HepG2 (cell line): ENCODE measurements around the gene SMIM41. TPM values are rescaled to one million over a fixed set of nuclear protein-coding genes. Genes with fewer than 3 reads are reported as not detected.
"Not testable (repeated sequence)": the region's sequence is repeated elsewhere in the genome, so short reads cannot be mapped to it uniquely, and the experiment has no call there.

Source experiments
- ATAC-seq: fragments of 200-7000 bp; cut with Tn5 transposase; 3 replicates; pipeline ENCODE4 v1.9.1; 2020; ENCODE audit warnings: mild to moderate bottlenecking, moderate library complexity
- BruUV-seq: library from RNA; stranded (reverse); fragments of 400-500 nt; replicated peaks from 2 replicates; lab custom pipeline; 2021; lab: Mats Ljungman, UMichigan
- CTCF ChIA-PET: fragments of 300-600 bp; formaldehyde crosslinking; extraction: SDS; loops from one replicate; lab custom pipeline; 2021; ENCODE audit warnings: low total read pairs, inconsistent platforms, low intra/inter-chr PET ratio; lab: Yijun Ruan, JAX
- POLR2A ChIA-PET: fragments of 350-600 bp; sonication (Branson Sonifier 250); formaldehyde crosslinking; loops from one replicate; lab custom pipeline; 2020; ENCODE audit warnings: antibody characterized with exemption, inconsistent platforms; lab: Yijun Ruan, JAX
- DNase-seq: peaks from one replicate; pipeline ENCODE4 v3.0.0-alpha.2; 2015; ENCODE audit warnings: low spot score
- FAIRE-seq: peaks from 3 replicates; lab custom pipeline; 2011; peaks lifted over from hg19 to GRCh38; lab: Jason Lieb, UNC
- H2AFZ ChIP-seq: one replicate; pipeline ENCODE4 v1.6.1; 2011; ENCODE audit warnings: low read length, inconsistent platforms
- H3K27ac ChIP-seq: fragments of 300-600 bp; 3 replicates; pipeline ENCODE4 v1.8.0; 2011; ENCODE audit warnings: mixed run types, mild to moderate bottlenecking, mixed read lengths, low read length, inconsistent platforms; ENCODE audit not compliant: insufficient read depth; ENCODE audit errors: extremely low read length
- H3K27me3 ChIP-seq, 2 experiments: fragments of 200-600 bp in 1 of 2; 2 replicates in 1 of 2; 3 replicates in 1 of 2; pipeline versions ENCODE4 v1.6.0 to v1.8.0; 2011; ENCODE audit warnings: low read length in 2 of 2, mild to moderate bottlenecking in 2 of 2, moderate library complexity in 2 of 2, inconsistent platforms in 1 of 2; ENCODE audit not compliant: insufficient read depth in 2 of 2, control insufficient read depth in 1 of 2
- H3K36me3 ChIP-seq, 2 experiments: fragments of 200-600 bp in 1 of 2; replicated peaks in 1 of 2; 2 replicates in 1 of 2; 3 replicates in 1 of 2; pipeline versions ENCODE4 v1.5.1 to v1.8.0; 2011; ENCODE audit warnings: low read length in 2 of 2, inconsistent platforms in 1 of 2; ENCODE audit not compliant: insufficient read depth in 2 of 2, control insufficient read depth in 1 of 2
- H3K4me1 ChIP-seq: 2 replicates; pipeline ENCODE4 v1.5.1; 2012; ENCODE audit warnings: low read length, inconsistent platforms; ENCODE audit not compliant: insufficient read depth
- H3K4me2 ChIP-seq: 2 replicates; pipeline ENCODE4 v1.6.0; 2011; ENCODE audit warnings: low read depth, low read length, inconsistent platforms
- H3K4me3 ChIP-seq, 3 experiments: fragments of 200-600 bp in 1 of 3; sonication (generic), shearing (Covaris generic) in 1 of 3; replicated peaks in 1 of 3; 2 replicates each; pipeline ENCODE4 v1.5.1; 2011 to 2016; ENCODE audit warnings: low read length in 3 of 3, inconsistent platforms in 2 of 3, low read depth in 2 of 3, mild to moderate bottlenecking in 2 of 3, control low read depth in 1 of 3, mixed read lengths in 1 of 3; ENCODE audit not compliant: insufficient read depth in 1 of 3
- H3K79me2 ChIP-seq: one replicate; pipeline ENCODE4 v1.6.1; 2011; ENCODE audit warnings: low read length, inconsistent platforms; ENCODE audit not compliant: insufficient read depth
- H3K9ac ChIP-seq: 2 replicates; pipeline ENCODE4 v1.6.0; 2011; ENCODE audit warnings: mild to moderate bottlenecking, low read depth, low read length, inconsistent platforms; ENCODE audit not compliant: insufficient read depth
- H3K9me3 ChIP-seq: 2 replicates; pipeline ENCODE4 v1.5.1; 2012; ENCODE audit warnings: mild to moderate bottlenecking, low read length
- H4K20me1 ChIP-seq: 2 replicates; pipeline ENCODE4 v1.6.0; 2011; ENCODE audit warnings: inconsistent platforms, mild to moderate bottlenecking, low read length, moderate library complexity; ENCODE audit not compliant: insufficient read depth
- ARID4A ChIP-seq: sonication (generic); formaldehyde crosslinking; IDR thresholded peaks from 2 replicates; pipeline ENCODE4 v1.5.0; 2020; ENCODE audit warnings: mild to moderate bottlenecking, missing genetic modification reagents, borderline replicate concordance
- HNF4A ChIP-seq: sonication (generic); formaldehyde crosslinking; IDR thresholded peaks from 2 replicates; pipeline ENCODE4 v1.4.0; 2020; ENCODE audit warnings: missing genetic modification reagents
- POLR2AphosphoS2 ChIP-seq: IDR thresholded peaks from 2 replicates; pipeline ENCODE4 v1.6.1; 2011; ENCODE audit warnings: low read depth, low read length, improper control_type of control experiment
- WGBS: methylation state at CpG from one replicate; pipeline ENCODE4 v1.1.6; 2017; ENCODE audit warnings: low lambda C conversion rate; 5-methylcytosine and 5-hydroxymethylcytosine counted together
- in situ Hi-C: cut with HindIII; loops from 2 replicates; pipeline ENCODE4 v1.10.0; 2017; ENCODE audit warnings: low pct_unique_long_range_greater_than_20kb; ENCODE audit not compliant: extremely low pct_ligation_motif_present
- intact Hi-C: fragments of 100-400 bp; cut with micrococcal nuclease; formaldehyde crosslinking; loops from one replicate; pipeline ENCODE4 v1.10.0; 2022; ENCODE audit not compliant: unreplicated experiment
- polyA plus RNA-seq, 8 experiments: library from polyadenylated mRNA; depleted of rRNA in 3 of 8; stranded (reverse) in 7 of 8; unstranded in 1 of 8; fragments of >200 nt; fragmentation: Illumina TruSeq in 4 of 8; extraction: Trizol in 4 of 8; gene quantifications; 2 replicates each; pipeline versions ENCODE4 v1.2.1 to v1.2.3, GENCODE V29; 2011 to 2016; ENCODE audit warnings: low read depth in 4 of 8, missing spikeins in 1 of 8, mixed read lengths in 1 of 8; ENCODE audit not compliant: insufficient read depth in 1 of 8
- total RNA-seq, 5 experiments: library from RNA; depleted of rRNA; stranded (reverse); fragments of >200 nt; fragmentation: Illumina TruSeq; extraction: Trizol; gene quantifications; 2 replicates each; pipeline ENCODE4 v1.2.3, GENCODE V29; 2016; ENCODE audit warnings: low read depth in 1 of 5

Gene SMIM41
- total and polyA plus RNA-seq, 2 of the 13 experiments (the other 11 are each of a cell fraction or from before 2014, with no cell fraction given), result not detected

- TF ChIP-seq ARID4A (CRISPR knock-in tag) (no peak), HNF4A (CRISPR knock-in tag) (no peak), POLR2AphosphoS2 (no peak)
These were observed 17.7 kb downstream of the SMIM41 start (continued) for GRCh38 chr12:52097045-52097666.

DNA sequence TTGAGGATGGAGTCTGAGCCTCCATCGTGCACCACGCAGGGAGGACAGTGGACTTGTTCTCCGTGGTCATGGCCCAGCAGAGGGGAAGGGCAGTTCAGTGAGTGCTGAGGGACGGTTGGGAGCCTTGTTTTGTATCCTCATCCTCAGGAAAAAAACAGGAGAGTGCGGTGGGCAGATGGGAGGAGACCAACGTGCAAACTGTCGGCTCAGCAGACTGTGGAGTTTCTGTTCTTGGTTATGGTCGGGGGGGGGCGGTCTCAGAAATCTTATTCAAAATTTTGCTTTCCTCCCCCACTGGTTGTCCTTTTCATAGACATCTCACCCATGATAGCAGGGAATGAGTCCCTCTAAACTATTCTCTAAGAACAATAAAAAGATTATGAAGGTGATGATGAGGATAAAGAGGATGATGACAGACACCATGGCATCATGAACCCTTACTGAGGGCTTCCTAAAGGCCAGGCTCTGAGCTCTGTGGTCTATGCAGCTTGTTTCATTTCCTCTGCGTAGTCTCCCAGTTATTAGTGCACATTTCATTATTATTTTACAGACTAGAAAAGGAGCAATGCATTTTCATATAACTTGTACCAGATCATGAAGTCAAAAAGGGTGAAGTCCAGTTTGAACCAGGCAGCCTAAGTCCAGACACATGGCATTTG is 25.1 kb downstream of the SMIM41 start:
- DNase-seq, H3K36me3 ChIP-seq, POLR2A ChIA-PET, BruUV-seq, H3K79me2 ChIP-seq, in situ Hi-C loops, ATAC-seq, H3K4me3 ChIP-seq, H3K4me1 ChIP-seq, H2AFZ ChIP-seq, H4K20me1 ChIP-seq, H3K27me3 ChIP-seq, H3K9me3 ChIP-seq, H3K4me2 ChIP-seq, H3K9ac ChIP-seq, CTCF ChIA-PET, intact Hi-C loops, FAIRE-seq, H3K27ac ChIP-seq: not testable (repeated sequence)
- 87% methylated on average over 10 of the region's 10 CpGs for WGBS
